Panc1 (cell line): ENCODE data around the gene DPEP2NB.

Experiments
- CTCF ChIP-seq: fragments of 450-650 bp; IDR thresholded peaks from 2 replicates; pipeline ENCODE4 v1.5.1; 2017; ENCODE audit warnings: mild to moderate bottlenecking
- POLR2AphosphoS5 ChIP-seq: IDR thresholded peaks from 2 replicates; pipeline ENCODE4 v1.6.1; 2012; ENCODE audit warnings: mild to moderate bottlenecking, low read depth, low read length, moderate library complexity
- REST ChIP-seq, 2 experiments: IDR thresholded peaks; 2 replicates each; pipeline ENCODE4 v1.6.1; 2011 to 2012; ENCODE audit warnings: low read depth in 2 of 2, control low read depth in 1 of 2, low read length in 1 of 2, mild to moderate bottlenecking in 1 of 2, moderate library complexity in 1 of 2; ENCODE audit not compliant: insufficient read depth in 1 of 2
- SIN3A ChIP-seq: IDR thresholded peaks from 2 replicates; pipeline ENCODE4 v1.6.1; 2012; ENCODE audit warnings: low read depth, mild to moderate bottlenecking, low read length, moderate library complexity, borderline replicate concordance; ENCODE audit not compliant: insufficient read depth

GRCh38 chr16:67989322-67990017 lies 26.2 kb downstream of the DPEP2NB start:
- TF ChIP-seq CTCF (no peak), POLR2AphosphoS5 (no peak), SIN3A (no peak), REST (IDR thresholded peaks at IDR 0.05; ENCODE audit: insufficient read depth in 1 of 2, low read depth in 2 of 2, low read length in 1 of 2) (no peak)
